ENCODE results near the gene OR51B5. TPM values are rescaled to one million over a fixed set of nuclear protein-coding genes. Genes with fewer than 3 reads are reported as not detected.

OR51B5 gene, protein sequence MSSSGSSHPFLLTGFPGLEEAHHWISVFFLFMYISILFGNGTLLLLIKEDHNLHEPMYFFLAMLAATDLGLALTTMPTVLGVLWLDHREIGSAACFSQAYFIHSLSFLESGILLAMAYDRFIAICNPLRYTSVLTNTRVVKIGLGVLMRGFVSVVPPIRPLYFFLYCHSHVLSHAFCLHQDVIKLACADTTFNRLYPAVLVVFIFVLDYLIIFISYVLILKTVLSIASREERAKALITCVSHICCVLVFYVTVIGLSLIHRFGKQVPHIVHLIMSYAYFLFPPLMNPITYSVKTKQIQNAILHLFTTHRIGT
- 0.12 TPM in 1 of 2 replicates, not detected in the other for total RNA-seq

DNA sequence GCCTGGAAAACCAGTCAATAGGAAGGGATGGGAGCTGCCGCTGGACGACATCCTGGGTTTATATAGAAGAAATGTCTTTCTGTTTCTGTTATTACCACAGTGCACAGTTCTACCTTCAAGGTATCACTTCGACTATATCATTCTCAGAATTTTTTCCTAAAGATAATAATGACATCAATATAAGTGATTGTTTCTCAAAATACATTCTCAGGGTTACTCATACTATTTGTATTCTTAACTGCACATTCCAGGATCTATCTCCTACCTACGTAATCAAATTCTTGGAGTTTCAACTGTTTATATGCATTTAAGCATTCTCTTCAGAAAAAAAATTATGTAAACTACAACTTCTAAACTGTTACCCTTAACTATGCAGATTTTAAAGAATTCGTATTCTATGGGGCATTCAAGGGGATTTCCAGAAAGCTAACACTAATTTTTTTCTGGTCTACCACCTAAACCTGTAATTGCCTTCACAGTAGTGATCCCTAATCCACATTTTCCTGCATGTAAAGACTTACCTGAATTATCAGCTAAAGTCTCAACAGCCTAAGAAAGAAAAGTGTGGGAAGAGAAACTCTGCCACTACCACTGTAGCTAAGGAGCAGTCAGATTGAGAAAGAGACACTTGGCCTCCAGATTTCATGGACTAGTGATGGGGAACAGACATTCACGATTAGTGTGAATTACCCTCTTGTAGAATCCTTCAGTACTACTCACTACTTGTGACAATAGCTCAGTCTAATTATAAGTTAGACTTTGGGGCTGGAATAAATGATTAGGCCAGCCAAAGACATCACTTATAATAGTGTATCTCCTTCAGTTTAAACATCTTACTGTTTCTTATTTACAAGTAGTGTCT is at the start of gene OR51B5:
TSS of gene OR51B5 (minus strand) at position 51 of the 862 bp plus-strand sequence. CDS start at position 51, 0 bp downstream.

DNA sequence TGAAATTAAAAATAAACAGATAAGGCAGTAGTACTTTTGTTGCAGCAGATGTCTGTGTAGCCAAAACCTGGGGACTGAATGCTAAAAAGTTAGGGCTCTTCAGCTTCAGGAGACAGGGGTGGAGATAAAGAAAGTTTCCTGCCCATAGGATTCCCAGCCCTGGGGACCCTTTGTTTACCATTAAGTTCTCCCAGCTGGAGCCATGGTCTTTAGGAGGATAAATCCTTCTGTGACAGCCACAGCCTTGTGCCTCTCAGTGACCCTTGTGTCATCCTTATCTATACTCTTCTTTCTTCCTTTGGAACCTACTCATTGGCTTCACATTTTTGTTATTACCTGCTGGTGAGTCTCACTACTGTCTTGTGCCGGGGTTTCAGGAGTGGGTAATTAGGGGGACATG is 40.3 kb upstream of the OR51B5 start, which contains the start of gene OR51M1:
TSS of gene OR51M1 (plus strand) at position 237 of the 400 bp plus-strand sequence. CDS start 5,587 bp downstream, outside the sequence.

DNA sequence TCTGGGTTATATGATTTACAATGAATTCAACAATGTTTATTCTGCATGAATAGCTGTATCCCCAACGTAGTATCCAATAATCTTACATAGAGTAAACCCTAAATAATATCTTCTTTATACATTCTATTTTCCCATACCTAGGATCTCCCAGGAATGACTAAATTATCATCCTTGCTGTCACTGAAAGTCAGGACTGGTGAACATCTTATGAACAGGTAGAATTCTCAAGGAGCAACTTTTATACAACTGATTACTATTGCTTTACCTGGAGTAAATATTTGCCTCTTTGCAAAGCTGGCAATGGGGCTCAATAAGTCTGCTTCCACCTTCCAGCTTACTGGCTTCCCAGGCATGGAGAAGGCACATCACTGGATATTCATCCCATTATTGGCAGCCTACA is 7.9 kb upstream of the OR51B5 start, which contains the start of gene OR51B6:
TSS of gene OR51B6 (plus strand) at position 301 of the 400 bp plus-strand sequence. CDS start at position 301, 0 bp downstream.

DNA sequence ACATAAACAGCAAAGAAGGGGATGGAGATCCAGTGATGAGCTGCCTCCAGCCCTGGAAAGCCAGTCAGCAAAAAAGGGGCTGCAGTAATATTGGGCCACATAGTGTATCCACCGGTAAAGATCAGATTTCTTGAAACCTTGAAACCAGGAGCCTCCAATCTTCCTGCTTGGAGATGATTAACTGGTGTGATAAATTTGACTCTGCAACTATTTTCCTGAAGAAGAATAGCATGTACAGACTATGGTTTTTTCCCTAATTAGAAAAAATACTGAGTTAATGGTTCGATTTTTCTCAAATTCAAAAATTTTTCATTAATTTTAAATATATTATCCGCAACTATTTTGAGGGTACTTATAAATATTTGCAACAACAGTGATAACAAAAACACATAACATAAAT is 19.1 kb downstream of the OR51B5 start, which contains the start of gene OR51B2:
TSS of gene OR51B2 (minus strand) at position 101 of the 400 bp plus-strand sequence. CDS start at position 101, 0 bp downstream.

DNA sequence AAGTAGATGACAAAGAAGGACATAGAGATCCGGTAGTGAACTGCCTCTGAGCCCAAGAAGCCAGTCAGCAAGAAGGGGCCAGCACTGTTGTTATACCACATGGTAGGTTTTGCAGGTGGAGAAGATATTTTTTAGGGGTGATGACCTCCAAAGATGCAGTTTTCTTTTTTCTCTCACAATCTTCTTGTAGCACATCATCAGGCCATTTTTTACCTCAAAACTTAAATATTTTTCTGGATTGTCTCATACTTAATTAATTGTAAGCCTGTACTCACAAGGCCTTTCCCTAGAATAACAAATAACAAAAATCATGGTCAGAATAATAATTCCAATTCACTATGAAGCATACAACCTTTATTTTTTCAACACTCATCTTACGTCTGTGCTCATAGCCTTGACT is 41.5 kb downstream of the OR51B5 start, which contains the start of gene OR51B4:
TSS of gene OR51B4 (minus strand) at position 101 of the 400 bp plus-strand sequence. CDS start at position 101, 0 bp downstream.

Other genes with a start within 250 kb of the OR51B5 start
- not detected in 2 replicates for gene OR52A5, start 205.2 kb downstream of the OR51B5 start, total RNA-seq
- not detected in 2 replicates for gene OR52A1, start 188.8 kb downstream of the OR51B5 start, total RNA-seq
- gene OR51V1, start 142.8 kb downstream of the OR51B5 start, total RNA-seq, result not detected in 2 replicates
- gene HBB, start 116.5 kb downstream of the OR51B5 start, total RNA-seq, result not detected in 2 replicates
- gene HBD, start 109.0 kb downstream of the OR51B5 start, total RNA-seq, result 0.25 and 0.77 TPM in 2 replicates
- gene HBG1, start 93.7 kb downstream of the OR51B5 start, total RNA-seq, result not detected in 2 replicates
- gene HBG2, start 88.7 kb downstream of the OR51B5 start, total RNA-seq, result not detected in 2 replicates
- not detected in 2 replicates for gene HBE1, start 73.6 kb downstream of the OR51B5 start, total RNA-seq
- gene OR51B4, start 41.6 kb downstream of the OR51B5 start, total RNA-seq, result 0.11 TPM in 1 of 2 replicates, not detected in the other
- gene OR51B2, start 19.2 kb downstream of the OR51B5 start, total RNA-seq, result 0.12 TPM in 1 of 2 replicates, not detected in the other
- gene OR51B6, start 8.0 kb upstream of the OR51B5 start, total RNA-seq, result not detected in 2 replicates
- gene OR51M1, start 40.3 kb upstream of the OR51B5 start, total RNA-seq, result 0.11 TPM in 1 of 2 replicates, not detected in the other
- gene OR51Q1, start 78.6 kb upstream of the OR51B5 start, total RNA-seq, result not detected in 2 replicates
- 0.11 TPM in 1 of 2 replicates, not detected in the other for gene OR51I1, start 98.0 kb upstream of the OR51B5 start, total RNA-seq
- gene OR51I2, start 105.8 kb upstream of the OR51B5 start, total RNA-seq, result not detected in 2 replicates
- gene OR52D1, start 145.2 kb upstream of the OR51B5 start, total RNA-seq, result not detected in 2 replicates
- 0.12 TPM in 1 of 2 replicates, not detected in the other for gene UBQLN3, start 166.4 kb upstream of the OR51B5 start, total RNA-seq
- not detected in 2 replicates for gene UBQLNL, start 173.2 kb upstream of the OR51B5 start, total RNA-seq
- gene OR52H1, start 205.0 kb upstream of the OR51B5 start, total RNA-seq, result 0.66 and 1.1 TPM in 2 replicates
- gene OR52B6, start 237.4 kb upstream of the OR51B5 start, total RNA-seq, result not detected in 2 replicates